H9 (cell line): ENCODE data around the gene THEMIS. TPM values are rescaled to one million over a fixed set of nuclear protein-coding genes. Genes with fewer than 3 reads are reported as not detected.

ENCODE experiments used
- DNase-seq: peaks from one replicate; pipeline ENCODE4 v3.0.0-alpha.2; 2017
- H2AFZ ChIP-seq: one replicate; pipeline ENCODE4 v1.6.1; 2013; ENCODE audit warnings: mild to moderate bottlenecking, low read length, control low read depth, moderate library complexity
- H2AK5ac ChIP-seq: 2 replicates; pipeline ENCODE4 v1.6.1; 2013; ENCODE audit warnings: low read length, control low read depth, mixed read lengths; ENCODE audit not compliant: insufficient read length
- H2BK120ac ChIP-seq: one replicate; pipeline ENCODE4 v1.6.1; 2013; ENCODE audit warnings: low read depth, mild to moderate bottlenecking, low read length, control low read depth, inconsistent platforms; ENCODE audit not compliant: poor library complexity, severe bottlenecking
- H2BK12ac ChIP-seq: 2 replicates; pipeline ENCODE4 v1.6.1; 2013; ENCODE audit warnings: low read length, control low read depth, mixed read lengths, low read depth; ENCODE audit not compliant: insufficient read length
- H2BK15ac ChIP-seq: 2 replicates; pipeline ENCODE4 v1.6.1; 2013; ENCODE audit warnings: low read depth, low read length, control low read depth
- H2BK20ac ChIP-seq: one replicate; pipeline ENCODE4 v1.6.1; 2013; ENCODE audit warnings: low read depth, mild to moderate bottlenecking, low read length, control low read depth, inconsistent platforms; ENCODE audit not compliant: poor library complexity, severe bottlenecking
- H2BK5ac ChIP-seq: 2 replicates; pipeline ENCODE4 v1.6.1; 2013; ENCODE audit warnings: low read length, control low read depth, mixed read lengths; ENCODE audit not compliant: insufficient read length
- H3K14ac ChIP-seq: 2 replicates; pipeline ENCODE4 v1.6.1; 2013; ENCODE audit warnings: low read length, control low read depth; ENCODE audit not compliant: insufficient read depth
- H3K18ac ChIP-seq: 2 replicates; pipeline ENCODE4 v1.6.1; 2013; ENCODE audit warnings: low read depth, mild to moderate bottlenecking, mixed read lengths, low read length, control low read depth; ENCODE audit not compliant: insufficient read length
- H3K23ac ChIP-seq: 2 replicates; pipeline ENCODE4 v1.6.1; 2013; ENCODE audit warnings: low read length, control low read depth, mixed read lengths, low read depth; ENCODE audit not compliant: insufficient read length
- H3K23me2 ChIP-seq: 2 replicates; pipeline ENCODE4 v1.6.1; 2013; ENCODE audit warnings: low read depth, mild to moderate bottlenecking, mixed read lengths, low read length, control low read depth; ENCODE audit not compliant: insufficient read length, poor library complexity, severe bottlenecking
- H3K27ac ChIP-seq: 2 replicates; pipeline ENCODE4 v1.5.1; 2013; ENCODE audit warnings: low read length, control low read depth, mixed read lengths, low read depth; ENCODE audit not compliant: insufficient read length
- H3K27me3 ChIP-seq: 2 replicates; pipeline ENCODE4 v1.6.1; 2013; ENCODE audit warnings: low read length, control low read depth, inconsistent platforms; ENCODE audit not compliant: insufficient read depth
- H3K4ac ChIP-seq: 2 replicates; pipeline ENCODE4 v1.6.1; 2013; ENCODE audit warnings: low read depth, mild to moderate bottlenecking, control low read depth, inconsistent platforms, low read length, moderate library complexity
- H3K4me1 ChIP-seq: 2 replicates; pipeline ENCODE4 v1.6.1; 2013; ENCODE audit warnings: low read length, control low read depth, inconsistent platforms; ENCODE audit not compliant: insufficient read depth
- H3K4me2 ChIP-seq: 2 replicates; pipeline ENCODE4 v1.6.1; 2013; ENCODE audit warnings: low read length, control low read depth, mixed read lengths; ENCODE audit not compliant: insufficient read length, insufficient read depth
- H3K56ac ChIP-seq: 2 replicates; pipeline ENCODE4 v1.6.1; 2013; ENCODE audit warnings: low read depth, mild to moderate bottlenecking, mixed read lengths, low read length, control low read depth; ENCODE audit not compliant: insufficient read length
- H3K79me1 ChIP-seq: 2 replicates; pipeline ENCODE4 v1.6.1; 2013; ENCODE audit warnings: low read depth, mild to moderate bottlenecking, moderate library complexity, low read length, control low read depth, inconsistent platforms; ENCODE audit not compliant: insufficient read depth, poor library complexity, severe bottlenecking
- H3K79me2 ChIP-seq: 2 replicates; pipeline ENCODE4 v1.6.1; 2013; ENCODE audit warnings: low read length, control low read depth, inconsistent platforms; ENCODE audit not compliant: insufficient read depth
- H3K9ac ChIP-seq: 2 replicates; pipeline ENCODE4 v1.6.1; 2013; ENCODE audit warnings: low read length, control low read depth, mixed read lengths; ENCODE audit not compliant: insufficient read length; ENCODE audit errors: extremely low read depth
- H3K9me3 ChIP-seq: one replicate; pipeline ENCODE4 v1.6.1; 2013; ENCODE audit warnings: low read depth, low read length, inconsistent platforms; ENCODE audit not compliant: control insufficient read depth
- H3T11ph ChIP-seq: one replicate; pipeline ENCODE4 v1.6.1; 2013; ENCODE audit warnings: mild to moderate bottlenecking, low read length, control low read depth, inconsistent platforms
- H4K20me1 ChIP-seq: one replicate; pipeline ENCODE4 v1.6.1; 2013; ENCODE audit not compliant: control insufficient read depth, insufficient read length, insufficient read depth
- H4K5ac ChIP-seq: 2 replicates; pipeline ENCODE4 v1.6.1; 2013; ENCODE audit warnings: low read depth, mild to moderate bottlenecking, mixed read lengths, low read length, control low read depth; ENCODE audit not compliant: insufficient read length
- H4K8ac ChIP-seq: replicated peaks from 2 replicates; pipeline ENCODE4 v1.6.1; 2013; ENCODE audit warnings: low read length, control low read depth, mixed read lengths, low read depth; ENCODE audit not compliant: insufficient read length
- H4K91ac ChIP-seq: 2 replicates; pipeline ENCODE4 v1.6.1; 2013; ENCODE audit warnings: low read depth, mild to moderate bottlenecking, moderate library complexity, mixed read lengths, low read length, control low read depth; ENCODE audit not compliant: insufficient read length
- H3K27ac Mint-ChIP-seq, 3 experiments: 2 replicates in 2 of 3; 3 replicates in 1 of 3; pipeline ENCODE4 v1.8.0; 2020 to 2021; ENCODE audit warnings: mixed read lengths in 3 of 3, mild to moderate bottlenecking in 1 of 3, moderate library complexity in 1 of 3
- H3K27me3 Mint-ChIP-seq: 2 replicates; pipeline ENCODE4 v1.8.0; 2021; ENCODE audit warnings: low read depth, mild to moderate bottlenecking, moderate library complexity, mixed read lengths
- H3K36me3 Mint-ChIP-seq, 3 experiments: 2 replicates in 2 of 3; 3 replicates in 1 of 3; pipeline ENCODE4 v1.8.0; 2020 to 2021; ENCODE audit warnings: low read depth in 3 of 3, mixed read lengths in 3 of 3; ENCODE audit not compliant: insufficient read depth in 1 of 3
- H3K4me1 Mint-ChIP-seq, 2 experiments: 2 replicates each; pipeline ENCODE4 v1.8.0; 2020; ENCODE audit warnings: mixed read lengths in 2 of 2
- H3K4me3 Mint-ChIP-seq, 2 experiments: 2 replicates in 1 of 2; 3 replicates in 1 of 2; pipeline ENCODE4 v1.8.0; 2020 to 2021; ENCODE audit warnings: mild to moderate bottlenecking in 2 of 2, mixed read lengths in 2 of 2, moderate library complexity in 1 of 2
- H3K9me3 Mint-ChIP-seq, 2 experiments: 2 replicates in 1 of 2; 3 replicates in 1 of 2; pipeline ENCODE4 v1.8.0; 2020; ENCODE audit warnings: mild to moderate bottlenecking in 2 of 2, mixed read lengths in 2 of 2, moderate library complexity in 1 of 2
- CTCF ChIP-seq: fragments of 200-600 bp; sonication (generic); conservative IDR thresholded peaks from 3 replicates; pipeline ENCODE4 v1.8.0; 2021; ENCODE audit warnings: antibody characterized with exemption, mild to moderate bottlenecking
- WGBS: extraction: QIAGEN DNeasy Blood & Tissue Kit; methylation state at CpG from one replicate; pipeline ENCODE4 v1.1.7; 2013; ENCODE audit warnings: missing lambda C conversion rate, low lambda C conversion rate, mixed read lengths; ENCODE audit not compliant: insufficient read length; ENCODE audit errors: extremely low coverage; 5-methylcytosine and 5-hydroxymethylcytosine counted together
- total RNA-seq: library from RNA; stranded (reverse); gene quantifications from 2 replicates; pipeline ENCODE4 v1.2.1, GENCODE V29; 2021

Gene THEMIS
- total RNA-seq, 1 experiment from 2014 or later: not detected

- Histone ChIP-seq H3K23me2 (no peaks in the 10 kb centered on the region), H3K18ac (no peak overlapping the region), H2AK5ac (no peak overlapping the region), H3K4ac (no peak overlapping the region), H3K9me3 (no peaks in the 10 kb centered on the region), H3K4me1 (no peaks in the 10 kb centered on the region; the same call in 1 of the 2 replicates), H2BK12ac (no peak overlapping the region), H3K9ac (no peak overlapping the region), H4K20me1 (no peaks in the 10 kb centered on the region), H3K23ac (no peak overlapping the region), H3K79me2 (no peaks in the 10 kb centered on the region), H2AFZ (no peak overlapping the region), H2BK5ac (no peak overlapping the region), H4K8ac (no peak overlapping the region), H4K91ac (no peak overlapping the region), H2BK20ac (no peak overlapping the region), H2BK120ac (no peak overlapping the region), H3K14ac (no peak overlapping the region), H3T11ph (no peak overlapping the region), H3K56ac (no peak overlapping the region), H3K27ac (no peak overlapping the region), H3K4me2 (peak overlapping the region; percentile 10), H4K5ac (no peak overlapping the region), H3K27me3 (no peaks in the 10 kb centered on the region), H3K79me1 (no peaks in the 10 kb centered on the region), H2BK15ac (no peak overlapping the region)
- H3K27me3 Mint-ChIP-seq: no peaks in the 10 kb centered on the region
- no CpG with 5 or more reads among the region's 4 CpGs for WGBS
- TF ChIP-seq CTCF: no peak
- H3K27ac Mint-ChIP-seq: no peak overlapping the region
- no peak overlapping the region; a peak in 1 of 5 replicates for H3K4me3 Mint-ChIP-seq
- no peaks in the 10 kb centered on the region; a peak in 1 of 5 replicates for H3K9me3 Mint-ChIP-seq
- H3K4me1 Mint-ChIP-seq: peaks cover 22 to 25% of the 10 kb centered on the region in 2 experiments
- no peaks in the 10 kb centered on the region for H3K36me3 Mint-ChIP-seq
- DNase-seq: peak; percentile 39
These were observed 84.2 kb downstream of the THEMIS start for GRCh38 chr6:127816643-127817042.
